ENCODE data around the gene CREG2. TPM values are rescaled to one million over a fixed set of nuclear protein-coding genes. Genes with fewer than 3 reads are reported as not detected.

CREG2 gene, protein sequence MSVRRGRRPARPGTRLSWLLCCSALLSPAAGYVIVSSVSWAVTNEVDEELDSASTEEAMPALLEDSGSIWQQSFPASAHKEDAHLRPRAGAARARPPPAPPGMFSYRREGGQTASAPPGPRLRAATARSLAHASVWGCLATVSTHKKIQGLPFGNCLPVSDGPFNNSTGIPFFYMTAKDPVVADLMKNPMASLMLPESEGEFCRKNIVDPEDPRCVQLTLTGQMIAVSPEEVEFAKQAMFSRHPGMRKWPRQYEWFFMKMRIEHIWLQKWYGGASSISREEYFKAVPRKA
- 1.1 and 1.7 TPM in 2 replicates for total RNA-seq

DNA sequence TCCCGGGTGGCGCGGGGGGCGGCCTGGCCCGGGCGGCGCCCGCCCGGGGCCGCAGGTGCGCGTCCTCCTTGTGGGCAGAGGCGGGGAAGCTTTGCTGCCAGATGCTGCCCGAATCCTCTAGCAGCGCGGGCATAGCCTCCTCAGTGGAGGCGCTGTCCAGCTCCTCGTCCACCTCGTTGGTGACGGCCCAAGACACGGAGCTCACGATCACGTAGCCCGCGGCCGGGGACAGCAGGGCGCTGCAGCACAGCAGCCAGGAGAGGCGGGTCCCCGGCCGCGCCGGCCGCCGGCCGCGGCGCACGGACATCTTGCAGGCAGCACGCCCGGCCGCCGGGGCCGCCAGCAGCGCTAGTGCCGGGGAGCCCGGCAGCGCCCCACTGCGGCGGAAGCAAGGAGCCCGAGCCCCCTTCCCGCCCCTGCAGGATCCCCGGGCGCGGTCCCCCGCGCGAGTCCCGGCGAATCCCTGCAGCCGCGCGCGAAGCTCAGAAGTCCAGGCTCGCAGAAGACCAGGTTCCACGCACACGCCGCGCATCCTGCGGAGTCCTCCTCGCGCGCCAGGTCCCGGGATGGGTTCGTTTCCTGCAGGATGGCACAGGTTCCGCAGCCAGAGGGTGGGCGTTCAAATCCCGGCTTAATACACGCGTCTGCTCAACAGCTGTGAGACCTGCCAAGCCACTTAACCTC, at the start of gene CREG2:
CREG2 (minus strand) TSS at position 353 of the 684 bp plus-strand sequence; CDS start at position 307, 46 bp downstream.

GRCh38 chr2:101308432-101309210, 78.7 kb downstream of the CREG2 start, which contains the start of gene RNF149:
RNF149 (minus strand) TSS chr2:101308701; CDS start chr2:101308588, 113 bp downstream.

Other genes with a start within 250 kb of the CREG2 start
- 14.7 and 39.9 TPM in 2 replicates for gene TBC1D8, start 236.1 kb downstream of the CREG2 start, total RNA-seq
- 22.8 and 26.0 TPM in 2 replicates for gene CNOT11, start 134.6 kb downstream of the CREG2 start, total RNA-seq
- gene RNF149, start 78.8 kb downstream of the CREG2 start, total RNA-seq = 124 and 147 TPM in 2 replicates
- not detected in 2 replicates for gene RFX8, start 87.6 kb upstream of the CREG2 start, total RNA-seq

Measured in tracheal epithelial cell (primary cell).